Measurements from ENCODE around the gene H1-8. TPM values are rescaled to one million over a fixed set of nuclear protein-coding genes. Genes with fewer than 3 reads are reported as not detected.

H1-8 gene
- total RNA-seq, 2 donors from 2014 or later: not detected

DNA sequence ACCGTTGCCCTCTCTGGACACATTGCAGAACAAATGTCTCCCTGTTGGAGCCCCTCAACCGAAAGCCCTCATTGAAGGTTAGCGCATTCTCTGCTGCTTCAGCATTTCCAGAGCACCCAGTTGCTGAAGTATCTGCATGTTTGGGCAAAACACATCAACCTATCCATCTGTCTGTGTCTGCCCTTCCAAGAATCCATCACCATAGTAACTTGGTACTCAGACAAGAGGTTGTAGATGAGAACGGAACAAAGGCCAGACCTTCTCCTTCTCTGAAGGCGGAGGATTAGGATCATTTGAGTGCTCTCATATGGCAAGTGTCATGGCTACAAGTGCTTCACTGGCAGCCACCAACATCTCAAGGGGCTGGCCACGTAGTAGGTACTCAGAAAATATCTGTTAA lies 37.6 kb upstream of the H1-8 start:
- no peak for TF ChIP-seq POLR2AphosphoS5 (IDR thresholded peaks at IDR 0.05)
- TF ChIP-seq POLR2A (IDR thresholded peaks at IDR 0.05): no peak
- TF ChIP-seq, protein P1, sequence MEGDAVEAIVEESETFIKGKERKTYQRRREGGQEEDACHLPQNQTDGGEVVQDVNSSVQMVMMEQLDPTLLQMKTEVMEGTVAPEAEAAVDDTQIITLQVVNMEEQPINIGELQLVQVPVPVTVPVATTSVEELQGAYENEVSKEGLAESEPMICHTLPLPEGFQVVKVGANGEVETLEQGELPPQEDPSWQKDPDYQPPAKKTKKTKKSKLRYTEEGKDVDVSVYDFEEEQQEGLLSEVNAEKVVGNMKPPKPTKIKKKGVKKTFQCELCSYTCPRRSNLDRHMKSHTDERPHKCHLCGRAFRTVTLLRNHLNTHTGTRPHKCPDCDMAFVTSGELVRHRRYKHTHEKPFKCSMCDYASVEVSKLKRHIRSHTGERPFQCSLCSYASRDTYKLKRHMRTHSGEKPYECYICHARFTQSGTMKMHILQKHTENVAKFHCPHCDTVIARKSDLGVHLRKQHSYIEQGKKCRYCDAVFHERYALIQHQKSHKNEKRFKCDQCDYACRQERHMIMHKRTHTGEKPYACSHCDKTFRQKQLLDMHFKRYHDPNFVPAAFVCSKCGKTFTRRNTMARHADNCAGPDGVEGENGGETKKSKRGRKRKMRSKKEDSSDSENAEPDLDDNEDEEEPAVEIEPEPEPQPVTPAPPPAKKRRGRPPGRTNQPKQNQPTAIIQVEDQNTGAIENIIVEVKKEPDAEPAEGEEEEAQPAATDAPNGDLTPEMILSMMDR (IDR thresholded peaks at IDR 0.05): no peak
- no peak overlapping the region for H3K27ac ChIP-seq

DNA sequence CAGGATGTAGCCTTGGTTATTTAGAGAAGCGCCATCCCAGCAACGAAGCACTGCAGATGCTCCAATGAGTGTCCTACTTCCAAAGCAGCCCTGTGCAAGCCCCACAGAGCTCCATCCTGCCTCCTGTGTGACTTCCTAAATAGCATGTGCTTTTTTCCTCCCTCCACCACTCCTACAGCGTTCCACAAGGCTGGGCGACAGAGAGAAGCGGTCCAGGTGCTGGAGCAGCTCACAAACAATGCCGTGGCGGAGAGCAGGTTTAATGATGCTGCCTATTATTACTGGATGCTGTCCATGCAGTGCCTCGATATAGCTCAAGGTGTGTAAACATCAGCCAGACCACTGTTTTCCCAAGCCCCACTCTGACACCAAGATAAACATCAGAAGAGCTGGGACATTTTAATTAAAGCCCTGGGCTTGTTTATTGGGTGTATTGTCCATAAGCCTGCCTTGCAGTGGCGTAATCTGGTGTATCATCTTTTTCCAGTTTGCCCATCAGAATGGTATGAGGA lies 36.7 kb upstream of the H1-8 start:
- intact Hi-C loops (cut with DNase I): no loop called here
- WGBS: 54% methylated on average over 9 of the region's 9 CpGs

More for the DNA sequence above, 37.6 kb upstream of the H1-8 start:
- no peaks in the 10 kb centered on the region for H3K4me1 ChIP-seq (replicated peaks)
- DNase-seq (ENCODE audit: low spot score): no peak
- whole genome bisulfite sequencing: 59% methylated on average over 6 of the region's 6 CpGs
- no peaks in the 10 kb centered on the region for H3K27me3 ChIP-seq (replicated peaks; ENCODE audit: insufficient read depth)
- H3K36me3 ChIP-seq: no peaks in the 10 kb centered on the region
- H3K4me3 ChIP-seq: no peak overlapping the region
- intact Hi-C loops (cut with DNase I): no loop called here
- no peaks in the 10 kb centered on the region for H3K9me3 ChIP-seq

DNA sequence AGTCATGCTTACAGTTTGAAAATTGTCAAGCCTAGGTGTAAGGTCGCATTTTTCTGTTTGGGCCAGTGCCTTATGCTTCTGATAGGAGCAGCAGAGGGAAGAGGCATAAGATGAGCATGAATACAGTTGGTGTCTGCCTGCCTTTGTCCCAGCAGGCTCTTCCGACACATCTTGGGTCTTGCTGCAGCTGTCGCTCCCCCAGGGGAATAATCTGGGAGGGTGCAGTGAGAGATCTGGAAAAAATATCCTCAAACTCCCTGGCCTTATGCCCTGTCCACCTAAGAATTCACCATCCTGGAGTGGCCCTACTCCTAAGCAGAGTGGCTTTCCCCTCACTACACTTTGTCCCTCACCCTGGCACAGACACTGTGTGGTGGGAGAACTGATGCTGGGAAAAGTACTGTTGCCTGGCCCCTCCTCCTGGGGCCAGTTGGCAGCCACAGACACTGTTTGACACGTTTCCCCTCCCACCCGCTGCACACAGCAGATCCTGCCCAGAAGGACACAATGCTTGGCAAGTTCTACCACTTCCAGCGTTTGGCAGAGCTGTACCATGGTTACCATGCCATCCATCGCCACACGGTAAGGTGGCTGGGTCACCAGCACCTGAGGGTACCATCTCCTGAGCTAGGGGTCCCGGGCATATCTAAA lies 35.7 kb upstream of the H1-8 start:
- WGBS: 66% methylated on average over 9 of the region's 9 CpGs
- H3K27me3 ChIP-seq (replicated peaks; ENCODE audit: insufficient read depth): no peaks in the 10 kb centered on the region
- intact Hi-C loops (cut with DNase I): no loop called here
- H3K36me3 ChIP-seq: no peaks in the 10 kb centered on the region
- H3K4me1 ChIP-seq (replicated peaks): no peaks in the 10 kb centered on the region
- no peaks in the 10 kb centered on the region for H3K9me3 ChIP-seq
- DNase-seq (ENCODE audit: low spot score): no peak
- H3K4me3 ChIP-seq: no peak overlapping the region
- TF ChIP-seq POLR2A (IDR thresholded peaks at IDR 0.05) (no peak), POLR2AphosphoS5 (IDR thresholded peaks at IDR 0.05) (no peak)
- TF ChIP-seq, protein P1 (IDR thresholded peaks at IDR 0.05): no peak
- no peak overlapping the region for H3K27ac ChIP-seq

More for the DNA sequence above, 36.7 kb upstream of the H1-8 start:
- H3K27ac ChIP-seq: no peak overlapping the region
- DNase-seq (ENCODE audit: low spot score): no peak
- no peak overlapping the region for H3K4me3 ChIP-seq
- no peaks in the 10 kb centered on the region for H3K4me1 ChIP-seq (replicated peaks)
- no peaks in the 10 kb centered on the region for H3K9me3 ChIP-seq
- no peaks in the 10 kb centered on the region for H3K27me3 ChIP-seq (replicated peaks; ENCODE audit: insufficient read depth)
- TF ChIP-seq, protein P1 (IDR thresholded peaks at IDR 0.05): no peak
- TF ChIP-seq POLR2A (IDR thresholded peaks at IDR 0.05) (no peak), POLR2AphosphoS5 (IDR thresholded peaks at IDR 0.05) (no peak)
- no peaks in the 10 kb centered on the region for H3K36me3 ChIP-seq

DNA sequence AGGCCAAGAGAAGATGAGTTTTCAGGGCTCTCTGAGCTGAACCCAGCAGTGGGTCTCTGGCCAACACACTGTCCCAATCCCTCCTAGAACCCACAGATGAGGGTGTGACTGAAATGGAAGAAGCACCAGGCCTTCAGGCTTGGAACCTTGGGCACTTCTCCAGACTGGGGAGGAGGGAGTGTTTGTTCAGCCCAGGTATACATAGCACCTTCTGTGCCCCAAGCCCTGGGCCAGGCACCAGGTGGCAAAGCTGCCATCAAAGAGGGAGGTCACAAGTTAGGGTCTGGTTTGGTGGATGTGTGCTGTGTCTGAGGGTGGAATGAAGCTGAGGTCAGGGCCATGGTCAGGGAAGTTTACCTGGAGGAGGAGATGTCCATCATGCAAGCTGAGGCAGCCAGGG lies 30.4 kb upstream of the H1-8 start:
- H3K27me3 ChIP-seq (replicated peaks; ENCODE audit: insufficient read depth): no peaks in the 10 kb centered on the region
- DNase-seq (ENCODE audit: low spot score): no peak
- H3K4me3 ChIP-seq: no peak overlapping the region
- H3K4me1 ChIP-seq (replicated peaks): no peaks in the 10 kb centered on the region
- no peaks in the 10 kb centered on the region for H3K36me3 ChIP-seq
- intact Hi-C loops (cut with DNase I): no loop called here
- no peak overlapping the region for H3K27ac ChIP-seq
- no peak for TF ChIP-seq POLR2AphosphoS5 (IDR thresholded peaks at IDR 0.05)
- no peak for TF ChIP-seq POLR2A (IDR thresholded peaks at IDR 0.05)
- TF ChIP-seq, protein P1 (IDR thresholded peaks at IDR 0.05): no peak
- no peaks in the 10 kb centered on the region for H3K9me3 ChIP-seq

DNA sequence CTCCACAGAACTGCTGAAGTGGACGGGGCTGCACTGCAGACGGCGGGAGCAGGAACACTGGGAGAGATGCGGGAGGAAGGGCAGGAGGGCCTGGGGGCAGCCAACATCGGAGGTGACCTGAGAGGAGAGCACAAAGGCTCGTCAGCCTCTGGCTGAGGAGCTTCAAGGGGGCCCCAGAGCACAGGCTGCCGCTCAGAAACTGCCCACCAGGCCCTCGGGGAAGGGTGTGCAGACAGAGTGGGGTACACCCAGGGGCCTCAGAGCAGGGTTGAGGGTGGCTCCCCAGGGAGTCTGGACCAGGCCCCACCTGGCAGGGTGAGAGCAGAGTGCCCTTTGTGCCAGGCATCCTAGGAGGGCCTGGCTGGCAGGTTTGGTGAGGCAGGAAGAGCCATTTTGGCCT lies 29.3 kb upstream of the H1-8 start:
- intact Hi-C loops (cut with DNase I): no loop called here
- no peaks in the 10 kb centered on the region for H3K36me3 ChIP-seq

More for the DNA sequence above, 29.3 kb upstream of the H1-8 start:
- Histone ChIP-seq H3K4me1 (replicated peaks) (no peaks in the 10 kb centered on the region), H3K4me3 (no peak overlapping the region), H3K27ac (no peak overlapping the region), H3K27me3 (replicated peaks; ENCODE audit: insufficient read depth) (no peaks in the 10 kb centered on the region), H3K9me3 (no peaks in the 10 kb centered on the region)
- TF ChIP-seq, protein P1 (IDR thresholded peaks at IDR 0.05): no peak
- TF ChIP-seq POLR2AphosphoS5 (IDR thresholded peaks at IDR 0.05) (no peak), POLR2A (IDR thresholded peaks at IDR 0.05) (no peak)
- 94% methylated on average over 8 of the region's 8 CpGs for WGBS
- no peak for DNase-seq (ENCODE audit: low spot score)

Data from prostate gland (tissue), 2 donors.